Measurements from ENCODE around the gene TBC1D10A. TPM values are rescaled to one million over a fixed set of nuclear protein-coding genes. Genes with fewer than 3 reads are reported as not detected.

Gene TBC1D10A
- total and polyA plus RNA-seq, 4 donors = 16.7 to 45.5 (median 27.5) TPM

GRCh38 chr22:30260276-30260675 lies 66.5 kb downstream of the TBC1D10A start:
- WGBS, 2 donors = 93 to 96% methylated on average over 11 of the region's 11 CpGs

DNA sequence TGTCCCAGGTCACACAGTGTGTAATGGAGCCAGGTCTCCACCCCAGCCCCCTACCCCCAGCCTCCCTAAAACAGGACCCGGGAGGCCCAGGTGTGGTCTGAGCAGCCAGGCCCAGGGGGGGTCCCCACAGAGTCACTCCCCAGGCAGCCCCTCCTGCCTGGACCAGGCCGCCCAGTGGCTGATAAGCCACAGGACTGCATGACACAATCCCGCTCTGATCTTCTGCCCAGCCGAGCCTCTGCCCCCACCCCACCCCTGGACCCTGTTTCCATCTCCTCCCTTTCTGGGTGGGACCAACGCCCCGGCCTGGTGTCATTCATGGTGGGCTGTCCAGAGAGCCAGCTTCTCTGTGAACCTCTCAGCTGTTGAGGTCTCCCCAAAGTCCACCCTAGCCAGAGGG lies 72.4 kb downstream of the TBC1D10A start:
- no peak overlapping the region for H3K4me3 ChIP-seq (ENCODE audit: low read length in 2 of 2)
- ATAC-seq (ENCODE audit: low FRiP score) (no peak), DNase-seq (no peak)
- H3K27me3 ChIP-seq (ENCODE audit: control insufficient read depth in 1 of 2, insufficient read depth in 2 of 2, low read length in 1 of 2) = no peaks in the 10 kb centered on the region
- H3K4me1 ChIP-seq (ENCODE audit: control insufficient read depth in 1 of 2, insufficient read depth in 2 of 2, low read length in 2 of 2) = no peaks in the 10 kb centered on the region
- no peak overlapping the region for H3K27ac ChIP-seq (ENCODE audit: low read depth in 1 of 2, low read length in 2 of 2)
- H3K9me3 ChIP-seq (ENCODE audit: control insufficient read depth, low read length) = no peaks in the 10 kb centered on the region
- H3K36me3 ChIP-seq (ENCODE audit: control insufficient read depth in 1 of 2, insufficient read depth in 2 of 2, low read length in 1 of 2) = no peaks in the 10 kb centered on the region
- 89 to 93% methylated on average over 5 to 6 of the region's 6 CpGs for WGBS, 2 donors
- intact Hi-C loops (cut with DNase I) = loop anchor here in 1 of 2 donors (5.0 kb wide), 1 partner anchor 37 kb away; no protein-coding TSS in a partner anchor

More at GRCh38 chr22:30260276-30260675, 66.5 kb downstream of the TBC1D10A start:
- Histone ChIP-seq H3K36me3 (ENCODE audit: control insufficient read depth in 1 of 2, insufficient read depth in 2 of 2, low read length in 1 of 2) (no peaks in the 10 kb centered on the region), H3K27me3 (ENCODE audit: control insufficient read depth in 1 of 2, insufficient read depth in 2 of 2, low read length in 1 of 2) (no peaks in the 10 kb centered on the region), H3K4me1 (ENCODE audit: control insufficient read depth in 1 of 2, insufficient read depth in 2 of 2, low read length in 2 of 2) (no peaks in the 10 kb centered on the region), H3K9me3 (ENCODE audit: control insufficient read depth, low read length) (no peaks in the 10 kb centered on the region), H3K4me3 (ENCODE audit: low read length in 2 of 2) (no peak overlapping the region), H3K27ac (ENCODE audit: low read depth in 1 of 2, low read length in 2 of 2) (no peak overlapping the region)
- intact Hi-C loops (cut with DNase I) = no loop called here
- ATAC-seq (ENCODE audit: low FRiP score) (no peak), DNase-seq (no peak)

- WGBS, 2 donors = 9 to 14% methylated on average over 22 of the region's 22 CpGs
- peak; percentile 82 to 88 for DNase-seq
- no peak overlapping the region for H3K4me3 ChIP-seq (ENCODE audit: low read length in 2 of 2)
- H3K27me3 ChIP-seq (ENCODE audit: control insufficient read depth in 1 of 2, insufficient read depth in 2 of 2, low read length in 1 of 2) = no peaks in the 10 kb centered on the region
- intact Hi-C loops (cut with DNase I) = loop anchor here in 1 of 2 donors (5.0 kb wide), 1 partner anchor 36 kb away; no protein-coding TSS in a partner anchor
- no peaks in the 10 kb centered on the region for H3K36me3 ChIP-seq (ENCODE audit: control insufficient read depth in 1 of 2, insufficient read depth in 2 of 2, low read length in 1 of 2)
- no peaks in the 10 kb centered on the region for H3K4me1 ChIP-seq (ENCODE audit: control insufficient read depth in 1 of 2, insufficient read depth in 2 of 2, low read length in 2 of 2)
- no peaks in the 10 kb centered on the region for H3K9me3 ChIP-seq (ENCODE audit: control insufficient read depth, low read length)
- H3K27ac ChIP-seq (ENCODE audit: low read depth in 1 of 2, low read length in 2 of 2) = no peak overlapping the region
- ATAC-seq (ENCODE audit: low FRiP score) = peak; percentile 9
Measured at GRCh38 chr22:30253205-30253852, 73.4 kb downstream of the TBC1D10A start.

GRCh38 chr22:30252411-30253204 lies 74.1 kb downstream of the TBC1D10A start:
- no peaks in the 10 kb centered on the region for H3K4me1 ChIP-seq (ENCODE audit: control insufficient read depth in 1 of 2, insufficient read depth in 2 of 2, low read length in 2 of 2)
- DNase-seq = no peak
- 66 to 74% methylated on average over 22 of the region's 22 CpGs for WGBS, 2 donors
- H3K27me3 ChIP-seq (ENCODE audit: control insufficient read depth in 1 of 2, insufficient read depth in 2 of 2, low read length in 1 of 2) = no peaks in the 10 kb centered on the region
- no peak overlapping the region for H3K27ac ChIP-seq (ENCODE audit: low read depth in 1 of 2, low read length in 2 of 2)
- no peaks in the 10 kb centered on the region for H3K36me3 ChIP-seq (ENCODE audit: control insufficient read depth in 1 of 2, insufficient read depth in 2 of 2, low read length in 1 of 2)
- intact Hi-C loops (cut with DNase I) = loop anchor here in 1 of 2 donors (5.0 kb wide), 1 partner anchor 35 kb away; no protein-coding TSS in a partner anchor
- ATAC-seq (ENCODE audit: low FRiP score) = no peak
- H3K4me3 ChIP-seq (ENCODE audit: low read length in 2 of 2) = no peak overlapping the region
- H3K9me3 ChIP-seq (ENCODE audit: control insufficient read depth, low read length) = no peaks in the 10 kb centered on the region

DNA sequence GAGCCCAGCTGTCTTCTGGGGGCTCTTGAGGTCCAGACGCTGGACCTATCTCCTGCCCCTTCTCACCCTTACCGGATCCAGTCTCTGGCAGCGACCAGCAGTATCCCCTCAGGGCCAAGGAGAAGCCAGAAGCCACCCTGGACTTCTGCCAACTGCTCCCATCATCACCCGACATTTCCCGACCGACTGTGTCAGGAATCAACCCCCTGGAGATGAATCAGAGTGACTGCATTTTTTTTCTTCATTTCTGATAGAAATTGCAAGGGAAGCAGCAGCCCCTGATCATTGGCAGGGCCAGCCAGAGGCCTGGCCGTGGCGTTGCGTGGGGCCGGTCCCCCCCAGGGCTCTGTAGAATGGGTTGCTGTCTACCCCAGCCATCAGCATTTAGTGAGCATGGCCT lies 75.0 kb downstream of the TBC1D10A start:
- H3K27me3 ChIP-seq (ENCODE audit: control insufficient read depth in 1 of 2, insufficient read depth in 2 of 2, low read length in 1 of 2) = no peaks in the 10 kb centered on the region
- H3K4me1 ChIP-seq (ENCODE audit: control insufficient read depth in 1 of 2, insufficient read depth in 2 of 2, low read length in 2 of 2) = no peaks in the 10 kb centered on the region
- intact Hi-C loops (cut with DNase I) = loop anchor here in 1 of 2 donors (5.0 kb wide), 1 partner anchor 34 kb away; no protein-coding TSS in a partner anchor
- no peak overlapping the region for H3K27ac ChIP-seq (ENCODE audit: low read depth in 1 of 2, low read length in 2 of 2)
- 82 to 85% methylated on average over 10 of the region's 10 CpGs for WGBS, 2 donors
- H3K36me3 ChIP-seq (ENCODE audit: control insufficient read depth in 1 of 2, insufficient read depth in 2 of 2, low read length in 1 of 2) = no peaks in the 10 kb centered on the region
- ATAC-seq (ENCODE audit: low FRiP score) (no peak), DNase-seq (no peak)
- H3K9me3 ChIP-seq (ENCODE audit: control insufficient read depth, low read length) = no peaks in the 10 kb centered on the region
- no peak overlapping the region for H3K4me3 ChIP-seq (ENCODE audit: low read length in 2 of 2)

DNA sequence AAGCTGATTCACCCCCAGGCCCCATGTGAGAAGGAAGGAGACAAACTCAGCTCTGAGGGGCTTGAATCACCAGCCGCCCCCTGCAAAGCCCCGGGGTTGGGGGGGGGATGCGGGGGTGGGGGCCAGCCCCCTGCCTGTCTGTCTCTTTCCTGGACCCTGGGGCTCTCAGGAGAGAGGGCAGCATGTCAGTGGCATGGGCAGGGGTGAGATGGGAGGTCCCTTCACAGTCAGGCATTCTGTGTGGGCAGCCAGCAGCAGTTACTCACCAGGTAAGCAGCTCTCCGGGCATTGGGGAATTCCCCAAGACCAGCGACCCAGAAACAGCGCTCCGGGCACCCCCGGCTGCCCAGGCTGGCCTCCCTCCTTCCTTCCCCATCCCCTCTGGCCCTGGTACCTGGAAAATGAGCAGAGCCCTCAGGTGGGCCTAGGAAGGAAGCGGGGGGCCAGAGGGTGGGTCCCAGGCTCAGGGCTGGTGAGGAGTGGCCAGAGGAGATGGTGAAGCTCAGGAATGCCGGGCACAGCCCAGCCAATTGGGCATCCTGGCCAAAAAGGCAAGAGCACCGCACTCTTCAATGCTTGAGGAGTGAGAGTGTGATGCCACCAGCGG lies 76.0 kb downstream of the TBC1D10A start:
- no peak overlapping the region for H3K4me3 ChIP-seq (ENCODE audit: low read length in 2 of 2)
- 50 to 55% methylated on average over 12 of the region's 12 CpGs for WGBS, 2 donors
- DNase-seq (no peak), ATAC-seq (ENCODE audit: low FRiP score) (no peak)
- intact Hi-C loops (cut with DNase I) = loop anchor here in 1 of 2 donors (5.0 kb wide), 1 partner anchor 33 kb away; no protein-coding TSS in a partner anchor
- H3K9me3 ChIP-seq (ENCODE audit: control insufficient read depth, low read length) = no peaks in the 10 kb centered on the region
- no peaks in the 10 kb centered on the region for H3K27me3 ChIP-seq (ENCODE audit: control insufficient read depth in 1 of 2, insufficient read depth in 2 of 2, low read length in 1 of 2)
- H3K4me1 ChIP-seq (ENCODE audit: control insufficient read depth in 1 of 2, insufficient read depth in 2 of 2, low read length in 2 of 2) = peaks cover 0 to 2% of the 10 kb centered on the region in 2 donors
- H3K27ac ChIP-seq (ENCODE audit: low read depth in 1 of 2, low read length in 2 of 2) = no peak overlapping the region
- no peaks in the 10 kb centered on the region for H3K36me3 ChIP-seq (ENCODE audit: control insufficient read depth in 1 of 2, insufficient read depth in 2 of 2, low read length in 1 of 2)

DNA sequence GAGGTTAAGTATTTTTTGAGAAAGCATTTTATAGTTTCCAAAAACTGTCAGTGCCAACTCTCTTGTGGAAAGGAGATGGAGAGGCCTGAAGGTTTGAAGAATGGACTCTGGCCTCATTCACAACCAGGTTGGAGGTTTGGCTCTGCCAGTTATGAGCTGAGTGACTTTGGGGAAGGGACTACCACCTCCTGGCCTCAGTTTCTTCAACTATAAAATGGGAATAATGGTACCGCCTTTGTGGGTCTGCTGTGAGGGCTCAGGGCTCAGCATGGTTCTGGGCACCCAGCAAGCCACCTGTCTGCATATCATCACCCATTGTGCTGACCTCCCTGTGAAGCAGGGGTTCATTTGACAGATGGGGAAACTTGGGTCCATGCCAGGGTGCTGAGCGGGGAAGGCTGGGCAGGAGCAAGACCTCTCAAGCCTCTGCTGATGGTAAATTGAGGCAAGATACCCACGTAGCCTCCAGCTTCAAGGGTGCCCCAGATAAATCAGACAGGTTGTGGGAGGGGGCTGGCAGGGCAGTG lies 76.6 kb downstream of the TBC1D10A start:
- no peaks in the 10 kb centered on the region for H3K36me3 ChIP-seq (ENCODE audit: control insufficient read depth in 1 of 2, insufficient read depth in 2 of 2, low read length in 1 of 2)
- H3K27ac ChIP-seq (ENCODE audit: low read depth in 1 of 2, low read length in 2 of 2) = no peak overlapping the region
- no peaks in the 10 kb centered on the region for H3K9me3 ChIP-seq (ENCODE audit: control insufficient read depth, low read length)
- H3K27me3 ChIP-seq (ENCODE audit: control insufficient read depth in 1 of 2, insufficient read depth in 2 of 2, low read length in 1 of 2) = no peaks in the 10 kb centered on the region
- 92 to 95% methylated on average over 3 of the region's 3 CpGs for WGBS, 2 donors
- ATAC-seq (ENCODE audit: low FRiP score) (no peak), DNase-seq (no peak)
- intact Hi-C loops (cut with DNase I) = loop anchor here in 1 of 2 donors (5.0 kb wide), 1 partner anchor 33 kb away; no protein-coding TSS in a partner anchor
- no peak overlapping the region for H3K4me3 ChIP-seq (ENCODE audit: low read length in 2 of 2)
- peaks cover 0 to 2% of the 10 kb centered on the region in 2 donors for H3K4me1 ChIP-seq (ENCODE audit: control insufficient read depth in 1 of 2, insufficient read depth in 2 of 2, low read length in 2 of 2)

All from aorta (tissue), 5 donors.